ENCODE results near the gene NPC1.

NPC1 gene

GRCh38 chr18:23609390-23610023 lies 23.2 kb upstream of the NPC1 start:
- no peak overlapping the region for H3K27ac ChIP-seq
- DNase-seq (ENCODE audit: low spot score): no peak
- TF ChIP-seq, protein P1, sequence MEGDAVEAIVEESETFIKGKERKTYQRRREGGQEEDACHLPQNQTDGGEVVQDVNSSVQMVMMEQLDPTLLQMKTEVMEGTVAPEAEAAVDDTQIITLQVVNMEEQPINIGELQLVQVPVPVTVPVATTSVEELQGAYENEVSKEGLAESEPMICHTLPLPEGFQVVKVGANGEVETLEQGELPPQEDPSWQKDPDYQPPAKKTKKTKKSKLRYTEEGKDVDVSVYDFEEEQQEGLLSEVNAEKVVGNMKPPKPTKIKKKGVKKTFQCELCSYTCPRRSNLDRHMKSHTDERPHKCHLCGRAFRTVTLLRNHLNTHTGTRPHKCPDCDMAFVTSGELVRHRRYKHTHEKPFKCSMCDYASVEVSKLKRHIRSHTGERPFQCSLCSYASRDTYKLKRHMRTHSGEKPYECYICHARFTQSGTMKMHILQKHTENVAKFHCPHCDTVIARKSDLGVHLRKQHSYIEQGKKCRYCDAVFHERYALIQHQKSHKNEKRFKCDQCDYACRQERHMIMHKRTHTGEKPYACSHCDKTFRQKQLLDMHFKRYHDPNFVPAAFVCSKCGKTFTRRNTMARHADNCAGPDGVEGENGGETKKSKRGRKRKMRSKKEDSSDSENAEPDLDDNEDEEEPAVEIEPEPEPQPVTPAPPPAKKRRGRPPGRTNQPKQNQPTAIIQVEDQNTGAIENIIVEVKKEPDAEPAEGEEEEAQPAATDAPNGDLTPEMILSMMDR (IDR thresholded peaks at IDR 0.05): no peak
- no peak overlapping the region for H3K4me3 ChIP-seq

DNA sequence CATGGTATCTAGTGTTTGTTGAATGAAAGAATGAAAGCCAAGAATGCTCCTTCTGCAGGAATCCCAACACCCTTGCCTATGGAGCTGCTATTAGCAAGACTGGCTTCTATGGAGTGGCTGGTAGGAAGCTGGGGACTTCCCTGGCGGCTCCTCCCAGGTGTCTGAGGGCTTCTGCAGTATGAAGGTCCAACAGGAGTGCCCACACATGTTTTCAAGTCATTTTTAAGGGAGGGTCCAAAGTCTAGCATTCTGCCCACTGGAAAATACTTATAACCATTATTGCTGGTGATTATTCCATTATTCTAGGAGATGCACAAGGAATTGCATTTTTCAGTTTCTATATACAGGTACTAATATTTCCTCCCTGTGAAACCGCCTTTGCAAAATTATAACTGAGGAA lies 21.9 kb upstream of the NPC1 start:
- H3K4me3 ChIP-seq: no peak overlapping the region
- no peak for DNase-seq (ENCODE audit: low spot score)
- TF ChIP-seq, protein P1 (IDR thresholded peaks at IDR 0.05): no peak
- no peak overlapping the region for H3K27ac ChIP-seq

DNA sequence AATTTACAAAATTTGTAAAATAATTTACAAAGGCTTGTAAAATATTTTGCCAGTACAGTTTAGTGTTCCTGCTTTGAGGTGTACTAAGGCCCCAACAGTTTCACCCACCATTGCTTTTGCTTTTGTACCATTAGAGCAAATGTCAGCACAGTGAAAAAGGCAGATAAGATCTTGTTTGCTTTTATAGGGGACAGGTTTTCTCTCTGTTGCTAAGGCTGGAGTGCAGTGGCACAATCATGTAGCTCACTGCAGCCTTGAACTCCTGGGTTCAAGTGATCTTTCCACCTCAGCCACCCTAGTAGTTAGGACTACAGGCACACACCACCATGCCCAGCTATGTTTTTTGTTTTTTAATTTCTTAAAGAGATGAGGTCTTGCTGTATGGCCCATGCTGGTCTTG lies 19.6 kb upstream of the NPC1 start:
- TF ChIP-seq, protein P1 (IDR thresholded peaks at IDR 0.05): no peak
- H3K27ac ChIP-seq: no peak overlapping the region
- no peak overlapping the region for H3K4me3 ChIP-seq
- no peak for DNase-seq (ENCODE audit: low spot score)

GRCh38 chr18:23599809-23600208 lies 13.5 kb upstream of the NPC1 start:
- TF ChIP-seq, protein P1 (IDR thresholded peaks at IDR 0.05): no peak
- no peak for DNase-seq (ENCODE audit: low spot score)
- Histone ChIP-seq H3K27ac (no peak overlapping the region), H3K4me3 (no peak overlapping the region)

DNA sequence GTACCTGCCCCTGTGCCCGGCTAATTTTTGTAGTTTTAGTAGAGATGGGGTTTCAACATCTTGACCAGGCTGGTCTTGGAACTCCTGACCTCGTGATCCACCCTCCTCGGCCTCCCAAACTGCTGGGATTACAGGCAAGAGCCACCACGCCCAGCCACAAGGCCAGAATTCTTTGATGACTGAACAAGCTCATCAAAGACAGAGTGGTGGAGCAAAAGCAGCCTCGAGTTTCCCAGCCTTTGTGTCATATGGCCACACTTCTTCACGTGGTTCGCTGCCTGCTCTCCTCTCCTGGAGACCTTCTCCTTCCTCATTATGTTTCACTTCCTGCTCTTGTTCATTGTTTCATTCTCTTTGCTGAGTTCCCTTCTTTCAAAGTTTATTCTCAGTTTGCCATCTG lies 9.9 kb upstream of the NPC1 start:
- Histone ChIP-seq H3K27ac (no peak overlapping the region), H3K4me3 (no peak overlapping the region)
- TF ChIP-seq, protein P1 (IDR thresholded peaks at IDR 0.05): no peak
- DNase-seq (ENCODE audit: low spot score): no peak

GRCh38 chr18:23595591-23595990 lies 9.3 kb upstream of the NPC1 start:
- DNase-seq (ENCODE audit: low spot score): no peak
- Histone ChIP-seq H3K27ac (no peak overlapping the region), H3K4me3 (no peak overlapping the region)
- TF ChIP-seq, protein P1 (IDR thresholded peaks at IDR 0.05): no peak

- Histone ChIP-seq H3K4me3 (no peak overlapping the region), H3K27ac (no peak overlapping the region)
- no peak for DNase-seq (ENCODE audit: low spot score)
- TF ChIP-seq, protein P1 (IDR thresholded peaks at IDR 0.05): no peak
These were observed 7.4 kb upstream of the NPC1 start for GRCh38 chr18:23593720-23594119.
